ENCODE results near the gene KDELR1.
A peak's percentile ranks its signal among the peaks of the same experiment; 100 is the strongest.

The KDELR1 gene

DNA sequence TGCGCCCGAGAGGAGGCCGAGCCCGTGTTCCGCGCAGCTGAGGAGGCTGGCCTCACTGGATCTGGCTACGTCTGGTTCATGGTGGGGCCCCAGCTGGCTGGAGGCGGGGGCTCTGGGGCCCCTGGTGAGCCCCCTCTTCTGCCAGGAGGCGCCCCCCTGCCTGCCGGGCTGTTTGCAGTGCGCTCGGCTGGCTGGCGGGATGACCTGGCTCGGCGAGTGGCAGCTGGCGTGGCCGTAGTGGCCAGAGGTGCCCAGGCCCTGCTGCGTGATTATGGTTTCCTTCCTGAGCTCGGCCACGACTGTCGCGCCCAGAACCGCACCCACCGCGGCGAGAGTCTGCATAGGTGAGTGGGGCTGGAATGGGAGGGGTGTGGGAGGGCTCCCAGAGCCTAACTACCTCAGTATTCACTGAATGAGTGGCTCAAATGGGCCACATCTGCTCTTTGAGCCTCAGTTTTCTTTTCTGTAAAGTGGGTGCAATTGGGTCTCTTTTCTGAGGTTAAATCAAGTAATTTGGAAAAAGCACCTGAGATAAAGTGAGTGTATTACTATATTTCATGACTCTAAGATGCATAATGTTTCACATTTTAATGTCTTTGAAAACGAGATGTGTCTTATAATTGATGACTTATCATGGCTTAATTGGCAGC, 13.8 kb upstream of the KDELR1 start:
- TF ChIP-seq POLR2A (IDR thresholded peaks at IDR 0.05; ENCODE audit: low read length) (no peak), GATA1 (IDR thresholded peaks at IDR 0.05; ENCODE audit: low read depth, low read length) (no peak)
- no peak for DNase-seq

DNA sequence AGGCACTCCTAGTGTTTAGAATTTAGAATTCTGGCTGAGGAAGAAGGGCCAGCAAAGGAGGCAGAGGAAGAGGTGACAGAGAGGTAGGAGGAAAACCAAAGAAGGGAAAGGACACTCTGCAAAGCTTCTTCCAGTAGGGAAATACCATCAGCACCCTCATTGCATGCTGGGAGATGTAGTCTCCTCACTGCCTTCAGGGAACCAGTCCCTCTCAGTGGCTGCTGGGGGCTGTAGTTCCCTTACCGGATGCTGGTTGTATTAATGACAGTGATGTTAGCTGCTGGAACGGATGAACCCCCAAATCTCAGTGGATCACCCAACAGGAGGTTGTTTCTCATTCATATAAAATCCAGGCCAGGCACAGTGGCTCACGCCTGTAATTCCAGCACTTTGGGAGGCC, 12.3 kb upstream of the KDELR1 start:
- no peak for TF ChIP-seq POLR2A (IDR thresholded peaks at IDR 0.05; ENCODE audit: low read length)
- TF ChIP-seq GATA1 (IDR thresholded peaks at IDR 0.05; ENCODE audit: low read depth, low read length) = no peak
- peak in 1 of 2 experiments; percentile 52 for DNase-seq

DNA sequence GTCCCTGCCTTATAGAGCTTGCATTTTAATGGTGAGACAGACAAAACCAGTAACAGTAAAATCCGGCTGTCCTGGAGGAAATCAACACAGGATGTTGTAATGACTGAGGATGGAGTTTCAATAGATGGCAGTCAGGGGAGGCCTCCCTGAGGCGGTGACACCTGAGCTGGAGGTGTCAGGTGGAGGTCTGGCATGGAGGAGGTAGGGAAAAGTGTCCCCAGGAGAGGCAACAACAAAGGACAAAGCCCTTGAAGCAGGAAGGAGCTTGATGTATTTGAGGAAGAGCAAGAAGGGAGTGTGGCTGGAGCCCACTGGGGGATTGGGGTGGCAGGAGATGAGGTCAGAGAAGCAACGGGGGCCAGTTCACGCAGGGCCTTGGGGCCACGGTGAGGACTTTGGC, 9.9 kb upstream of the KDELR1 start:
- DNase-seq = no peak
- TF ChIP-seq POLR2A (IDR thresholded peaks at IDR 0.05; ENCODE audit: low read length) = no peak
- no peak for TF ChIP-seq GATA1 (IDR thresholded peaks at IDR 0.05; ENCODE audit: low read depth, low read length)

DNA sequence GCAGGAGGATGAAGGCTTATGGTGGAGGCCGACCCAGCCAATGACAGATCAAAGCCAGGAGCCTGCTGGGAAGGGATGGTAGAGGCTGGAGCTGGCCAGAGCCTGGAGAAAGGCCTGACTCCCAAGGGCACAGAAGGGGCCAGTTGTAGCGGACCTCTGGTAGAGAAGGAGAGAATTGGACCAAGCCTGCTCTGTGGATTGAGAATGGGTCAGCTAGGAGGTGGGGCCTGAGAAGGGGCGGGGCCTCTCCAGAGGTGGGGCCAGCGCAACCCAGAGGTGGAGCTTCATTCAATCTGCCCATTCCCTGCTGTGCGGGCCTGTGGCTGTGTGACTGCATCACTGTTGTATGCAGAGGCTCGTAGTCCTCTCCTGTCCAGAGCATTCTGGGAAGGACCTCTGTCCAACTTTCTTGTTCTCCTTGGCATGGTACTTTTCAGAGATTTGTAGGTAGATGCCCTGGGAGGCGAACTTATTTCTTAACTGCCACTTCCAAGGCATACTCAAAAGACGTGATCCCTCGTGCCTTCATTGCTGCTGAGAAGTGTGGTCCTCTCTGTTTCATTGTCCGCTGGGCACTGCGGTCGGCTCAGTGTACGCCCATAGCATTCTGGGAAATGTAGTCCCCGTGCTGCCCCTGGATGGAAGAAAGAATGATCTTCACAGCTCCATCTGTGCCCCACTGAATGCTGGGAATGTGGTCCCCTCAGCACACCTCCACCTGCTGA, 8.8 kb upstream of the KDELR1 start:
- peak in 1 of 2 experiments; percentile 59 for DNase-seq

DNA sequence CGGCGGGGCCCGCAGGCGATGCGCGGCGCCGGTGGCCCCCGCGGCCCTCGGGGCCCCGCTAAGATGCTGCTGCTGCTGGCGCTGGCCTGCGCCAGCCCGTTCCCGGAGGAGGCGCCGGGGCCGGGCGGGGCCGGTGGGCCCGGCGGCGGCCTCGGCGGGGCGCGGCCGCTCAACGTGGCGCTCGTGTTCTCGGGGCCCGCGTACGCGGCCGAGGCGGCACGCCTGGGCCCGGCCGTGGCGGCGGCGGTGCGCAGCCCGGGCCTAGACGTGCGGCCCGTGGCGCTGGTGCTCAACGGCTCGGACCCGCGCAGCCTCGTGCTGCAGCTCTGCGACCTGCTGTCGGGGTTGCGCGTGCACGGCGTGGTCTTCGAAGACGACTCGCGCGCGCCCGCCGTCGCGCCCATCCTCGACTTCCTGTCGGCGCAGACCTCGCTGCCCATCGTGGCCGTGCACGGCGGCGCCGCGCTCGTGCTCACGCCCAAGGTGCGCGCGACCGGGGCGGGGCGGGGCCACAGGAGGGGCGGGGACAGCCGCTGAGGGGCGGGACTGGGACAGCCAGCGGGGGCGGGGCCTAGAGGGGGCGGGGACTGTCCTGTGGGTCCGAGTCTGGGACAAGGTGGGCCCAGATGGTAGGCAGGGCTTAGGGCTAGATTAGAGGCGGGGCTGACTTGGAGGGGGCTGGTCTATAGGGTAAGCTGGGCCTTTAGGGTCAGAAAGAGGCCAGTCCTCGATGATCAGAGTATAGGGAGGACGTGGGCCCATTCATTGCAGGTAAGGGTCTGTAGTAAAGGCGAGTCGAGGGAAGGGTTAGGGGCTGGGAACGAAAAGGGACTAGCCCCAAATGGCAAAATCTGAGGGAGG, 7.3 kb upstream of the KDELR1 start:
- peak; percentile 35 for TF ChIP-seq POLR2A (IDR thresholded peaks at IDR 0.05; ENCODE audit: low read length)
- TF ChIP-seq GATA1 (IDR thresholded peaks at IDR 0.05; ENCODE audit: low read depth, low read length) = no peak
- peak; percentile 90 to 92 for DNase-seq

More for the DNA sequence above, 8.8 kb upstream of the KDELR1 start:
- TF ChIP-seq GATA1 (IDR thresholded peaks at IDR 0.05; ENCODE audit: low read depth, low read length) (no peak), POLR2A (IDR thresholded peaks at IDR 0.05; ENCODE audit: low read length) (no peak)

DNA sequence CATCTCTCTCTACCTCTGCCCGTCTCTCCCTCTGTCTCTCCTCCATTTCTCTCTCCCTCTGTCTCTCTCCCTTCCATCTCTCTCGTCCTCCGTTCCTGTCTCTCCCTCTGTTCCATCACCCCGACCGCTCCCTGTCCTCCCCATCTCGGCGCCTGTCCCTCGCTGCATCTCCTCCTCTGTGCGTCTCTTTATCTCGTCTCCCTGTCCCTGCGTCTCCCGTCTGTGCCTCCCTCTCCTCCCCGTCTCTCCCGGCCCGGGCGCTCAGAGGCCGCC, 6.7 kb upstream of the KDELR1 start:
- DNase-seq = no peak
- TF ChIP-seq POLR2A (IDR thresholded peaks at IDR 0.05; ENCODE audit: low read length) (no peak), GATA1 (IDR thresholded peaks at IDR 0.05; ENCODE audit: low read depth, low read length) (no peak)

DNA sequence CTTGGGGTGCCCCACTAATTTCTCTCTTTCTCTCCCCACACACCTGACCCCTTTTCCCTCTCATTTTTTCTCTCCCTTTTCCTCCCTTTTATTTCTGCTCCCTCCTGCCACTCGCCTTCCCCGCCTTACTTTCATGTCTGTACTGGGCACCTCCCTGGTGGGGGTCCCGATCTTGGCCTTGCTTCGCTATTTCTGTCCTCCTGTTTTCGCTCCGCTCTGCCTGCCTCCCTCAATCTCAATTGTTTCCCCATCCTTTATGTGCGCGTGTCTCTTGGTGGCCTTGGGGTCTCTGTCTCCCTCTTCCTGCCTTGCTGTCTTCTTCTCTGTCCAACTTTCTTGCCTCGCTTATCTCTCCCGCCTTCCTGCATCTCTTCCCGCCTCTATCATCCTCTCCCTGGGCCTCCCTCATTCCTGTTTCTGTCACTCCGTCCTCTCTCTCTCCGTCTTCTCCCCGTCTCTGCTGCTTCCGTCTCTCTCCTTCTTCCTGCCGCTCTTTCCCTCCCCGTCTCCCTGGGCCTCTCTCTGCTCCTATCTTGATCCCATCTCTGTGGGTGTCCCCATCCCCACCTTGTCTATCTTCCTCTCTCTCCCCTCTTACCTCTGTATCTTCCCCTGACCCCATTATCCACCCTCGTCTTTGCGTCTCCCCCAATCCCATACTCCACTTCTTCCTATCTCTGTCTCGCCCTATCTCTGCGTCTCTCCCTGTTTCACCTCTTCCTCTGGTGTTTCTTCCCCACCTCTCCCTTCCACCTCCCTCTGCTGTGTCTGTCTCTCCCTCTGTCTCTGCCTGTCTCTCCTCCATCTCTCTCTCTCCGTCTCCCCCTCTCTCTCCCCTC, 6.1 kb upstream of the KDELR1 start:
- no peak for DNase-seq
- TF ChIP-seq POLR2A (IDR thresholded peaks at IDR 0.05; ENCODE audit: low read length) (no peak), GATA1 (IDR thresholded peaks at IDR 0.05; ENCODE audit: low read depth, low read length) (no peak)

DNA sequence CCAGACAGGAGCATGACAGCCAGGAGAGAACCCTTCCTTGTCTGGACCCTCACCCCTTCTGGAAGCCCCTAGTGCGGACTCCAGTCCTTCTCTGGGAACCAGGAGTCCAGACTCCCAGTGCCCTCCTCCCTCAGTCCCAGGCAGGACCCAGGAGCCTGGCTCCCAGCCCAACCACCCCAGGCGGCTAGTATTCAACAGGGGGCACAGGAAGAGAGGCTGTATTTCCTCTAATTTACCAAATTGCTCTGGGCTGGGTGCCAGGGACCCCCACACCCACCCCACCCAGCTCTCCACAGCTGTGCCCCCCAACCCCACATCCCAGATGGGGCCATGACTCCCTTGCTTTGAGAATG, 5.4 kb upstream of the KDELR1 start:
- DNase-seq = no peak
- TF ChIP-seq POLR2A (IDR thresholded peaks at IDR 0.05; ENCODE audit: low read length) (no peak), GATA1 (IDR thresholded peaks at IDR 0.05; ENCODE audit: low read depth, low read length) (no peak)

DNA sequence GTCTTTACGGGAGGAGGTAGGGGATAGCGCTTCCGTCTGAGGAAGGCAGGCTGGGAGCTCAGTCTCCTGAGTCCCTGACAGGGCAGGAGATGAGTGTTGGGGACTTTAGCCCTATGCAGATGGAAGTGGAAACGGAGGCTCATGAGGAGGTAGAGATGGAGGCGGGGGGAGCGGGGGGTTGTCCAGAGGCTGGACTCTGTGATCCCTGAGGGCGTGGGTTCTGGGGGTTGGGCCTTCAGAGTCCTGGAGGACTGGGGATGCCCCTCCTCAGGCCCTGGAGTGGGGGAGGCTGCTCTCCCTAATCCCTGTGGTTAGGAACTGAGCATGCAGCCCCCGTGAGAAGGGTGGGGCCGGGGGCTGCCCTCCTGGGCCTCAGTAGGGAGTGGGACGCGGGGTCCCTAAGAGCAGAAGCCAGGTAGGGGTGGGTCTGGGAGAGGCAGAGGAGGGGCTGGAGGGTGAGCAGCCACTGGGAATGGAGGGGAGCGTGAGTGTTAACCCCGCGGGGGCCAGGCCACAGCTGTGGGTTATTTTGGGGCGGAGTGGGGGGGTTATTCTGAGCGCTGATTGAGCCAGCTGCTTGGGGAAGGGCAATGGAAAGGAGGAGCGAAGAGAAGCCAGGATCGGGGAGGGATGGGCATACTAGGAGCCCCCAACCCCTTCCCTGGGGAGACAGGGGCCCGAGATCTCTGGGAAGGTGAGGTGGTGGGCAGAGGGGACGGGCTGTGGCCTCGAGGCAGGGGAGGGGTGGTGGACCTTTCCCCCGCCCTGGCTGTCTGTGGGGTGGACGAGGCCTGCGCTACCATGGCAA, 4.9 kb upstream of the KDELR1 start:
- no peak for TF ChIP-seq POLR2A (IDR thresholded peaks at IDR 0.05; ENCODE audit: low read length)
- no peak for TF ChIP-seq GATA1 (IDR thresholded peaks at IDR 0.05; ENCODE audit: low read depth, low read length)

DNA sequence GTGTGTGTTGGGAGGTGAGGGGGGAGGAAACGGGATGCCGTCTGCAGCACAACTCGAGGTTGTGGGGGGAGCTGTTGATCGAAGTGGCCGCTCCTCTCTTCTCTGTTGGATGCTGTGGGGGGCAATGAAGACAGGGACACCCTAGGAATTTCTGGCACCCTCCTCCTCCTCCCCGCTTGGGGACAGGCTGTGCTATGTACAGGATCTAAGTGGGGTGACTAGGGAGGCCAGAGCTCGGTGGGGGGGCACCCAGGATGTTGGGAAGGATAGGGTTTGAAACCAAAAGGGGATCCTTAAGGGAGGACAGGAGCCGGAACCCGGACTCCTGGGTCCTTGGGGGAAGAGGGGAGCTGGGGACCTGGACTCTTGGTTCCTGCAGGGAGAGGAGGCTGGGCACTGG, 4.1 kb upstream of the KDELR1 start:
- TF ChIP-seq POLR2A (IDR thresholded peaks at IDR 0.05; ENCODE audit: low read length) = no peak
- TF ChIP-seq GATA1 (IDR thresholded peaks at IDR 0.05; ENCODE audit: low read depth, low read length) = no peak
- no peak for DNase-seq

More for the DNA sequence above, 4.9 kb upstream of the KDELR1 start:
- no peak for DNase-seq

DNA sequence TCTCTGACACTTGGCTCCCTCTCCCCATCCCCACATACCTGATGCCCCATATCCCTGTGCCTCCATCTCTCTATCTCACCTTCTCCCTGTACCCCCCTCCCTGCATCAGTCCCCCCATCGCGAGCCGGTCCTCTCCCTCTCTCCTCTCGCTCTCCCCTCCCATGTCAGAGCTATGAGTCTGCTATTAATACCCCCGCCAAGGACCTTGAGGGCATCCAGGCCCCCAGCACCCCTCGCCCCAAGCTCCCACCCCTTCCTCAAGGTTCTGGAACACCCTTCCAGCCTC, 3.8 kb upstream of the KDELR1 start:
- no peak for TF ChIP-seq GATA1 (IDR thresholded peaks at IDR 0.05; ENCODE audit: low read depth, low read length)
- TF ChIP-seq POLR2A (IDR thresholded peaks at IDR 0.05; ENCODE audit: low read length) = no peak
- no peak for DNase-seq

DNA sequence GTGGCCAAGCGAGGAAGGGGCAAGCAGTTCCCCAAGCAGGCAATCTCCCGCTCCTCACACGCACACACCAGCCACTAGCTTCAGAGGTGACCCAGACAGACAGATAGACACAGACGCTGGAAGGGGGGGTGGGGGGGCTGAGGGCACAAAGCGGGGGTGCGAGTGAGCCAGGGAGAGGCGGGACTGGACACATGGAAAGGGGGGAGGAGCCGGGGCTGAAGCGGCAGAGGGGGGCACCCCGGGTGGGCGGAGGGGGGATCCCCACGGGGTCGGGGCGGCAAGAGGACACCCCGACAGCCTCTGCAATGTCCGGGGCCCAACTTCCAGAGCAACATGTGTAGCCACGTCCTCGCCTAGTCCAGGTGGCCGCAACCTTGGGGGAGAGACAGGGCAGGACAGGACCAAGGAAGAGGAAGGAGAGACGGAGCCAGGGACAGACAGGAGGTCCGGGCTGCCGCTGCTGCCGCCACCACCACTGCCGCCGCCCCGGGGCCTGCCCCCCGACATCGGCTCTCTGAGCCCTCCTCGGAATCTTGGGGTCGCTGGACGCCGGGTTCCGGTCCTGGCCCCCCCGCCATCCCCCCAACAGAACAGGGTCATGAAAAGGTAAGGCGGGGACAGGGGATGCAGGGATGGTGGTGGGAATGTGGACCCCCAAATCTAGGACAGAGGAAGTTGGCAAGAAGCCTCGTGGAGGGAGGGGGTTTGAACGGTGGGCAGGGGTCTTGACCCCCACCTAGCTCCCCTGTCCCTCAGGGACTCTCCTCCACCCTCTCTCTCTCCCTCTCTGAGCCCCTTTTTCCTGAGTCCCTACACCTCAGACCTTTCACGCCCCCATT, 3.2 kb upstream of the KDELR1 start:
- DNase-seq = no peak
- no peak for TF ChIP-seq POLR2A (IDR thresholded peaks at IDR 0.05; ENCODE audit: low read length)
- no peak for TF ChIP-seq GATA1 (IDR thresholded peaks at IDR 0.05; ENCODE audit: low read depth, low read length)

All from erythroblast (primary cell).